K562 (cell line): Measurements from ENCODE around the gene CTAGE8. TPM values are rescaled to one million over a fixed set of nuclear protein-coding genes. Genes with fewer than 3 reads are reported as not detected.
A peak's percentile ranks its signal among the peaks of the same experiment; 100 is the strongest.
"Not testable (repeated sequence)": the region's sequence is repeated elsewhere in the genome, so short reads cannot be mapped to it uniquely, and the experiment has no call there.

Experiments used
- ATAC-seq: fragments of 200-7000 bp; cut with Tn5 transposase; 3 replicates; pipeline ENCODE4 v1.9.1; 2020; ENCODE audit warnings: moderate library complexity
- BruUV-seq: library from RNA; stranded (reverse); fragments of 400-500 nt; replicated peaks from 2 replicates; lab custom pipeline; 2021; lab: Mats Ljungman, UMichigan
- CTCF ChIA-PET: fragments of 300-600 bp; formaldehyde crosslinking; extraction: SDS; loops from one replicate; lab custom pipeline; 2021; ENCODE audit warnings: low intra/inter-chr PET ratio; lab: Yijun Ruan, JAX
- POLR2A ChIA-PET: fragments of 300-600, 350-650 bp; sonication (Branson Sonifier 250); formaldehyde crosslinking; extraction: SDS; loops from one replicate; lab custom pipeline; 2021; ENCODE audit warnings: antibody characterized with exemption, inconsistent platforms; lab: Yijun Ruan, JAX
- DNase-seq, 4 experiments: peaks; one replicate each; pipeline versions ENCODE4 v3.0.0 to v3.0.0-alpha.2; 2011 to 2018; ENCODE audit warnings: low spot score in 3 of 4, mixed read lengths in 3 of 4; ENCODE audit errors: extremely low read depth in 1 of 4
- FAIRE-seq: peaks from 2 replicates; lab custom pipeline; 2011; peaks lifted over from hg19 to GRCh38; lab: Jason Lieb, UNC
- H2AFZ ChIP-seq: 2 replicates; pipeline ENCODE4 v1.6.0; 2011; ENCODE audit warnings: low read depth, low read length, control low read depth, inconsistent platforms
- H3K27ac ChIP-seq: fragments of 200-600 bp; 3 replicates; pipeline ENCODE4 v1.8.0; 2011; ENCODE audit warnings: low read depth, mild to moderate bottlenecking, control low read depth, inconsistent platforms, low read length, moderate library complexity, mixed read lengths; ENCODE audit errors: extremely low read depth
- H3K27me3 ChIP-seq, 2 experiments: fragments of 300-600 bp in 1 of 2; 2 replicates in 1 of 2; 3 replicates in 1 of 2; pipeline versions ENCODE4 v1.6.0 to v1.8.0; 2011; ENCODE audit warnings: inconsistent platforms in 2 of 2, low read length in 2 of 2, mild to moderate bottlenecking in 1 of 2, mixed read lengths in 1 of 2, moderate library complexity in 1 of 2; ENCODE audit not compliant: control insufficient read depth in 2 of 2, insufficient read depth in 2 of 2
- H3K36me3 ChIP-seq: fragments of 300-600 bp; 3 replicates; pipeline ENCODE4 v1.8.0; 2011; ENCODE audit warnings: mild to moderate bottlenecking, low read length, inconsistent platforms; ENCODE audit not compliant: control insufficient read depth, insufficient read depth
- H3K4me1 ChIP-seq, 2 experiments: fragments of 200-600 bp in 1 of 2; replicated peaks in 1 of 2; 2 replicates in 1 of 2; 3 replicates in 1 of 2; pipeline versions ENCODE4 v1.5.1 to v1.8.0; 2011; ENCODE audit warnings: inconsistent platforms in 2 of 2, low read length in 2 of 2, mild to moderate bottlenecking in 1 of 2, mixed read lengths in 1 of 2, moderate library complexity in 1 of 2; ENCODE audit not compliant: control insufficient read depth in 2 of 2, insufficient read depth in 2 of 2
- H3K4me2 ChIP-seq: 2 replicates; pipeline ENCODE4 v1.6.1; 2011; ENCODE audit warnings: low read length, control low read depth, inconsistent platforms, mixed read lengths; ENCODE audit not compliant: insufficient read depth
- H3K4me3 ChIP-seq: fragments of 200-600 bp; sonication (generic), shearing (Covaris generic); 2 replicates; pipeline ENCODE4 v1.5.1; 2016; ENCODE audit warnings: control low read depth, inconsistent platforms
- H3K79me2 ChIP-seq: fragments of 200-600 bp; 3 replicates; pipeline ENCODE4 v1.8.0; 2011; ENCODE audit warnings: low read length, inconsistent platforms; ENCODE audit not compliant: control insufficient read depth, insufficient read depth
- H3K9ac ChIP-seq, 2 experiments: 2 replicates each; pipeline versions ENCODE4 v1.6.0 to v1.6.1; 2011; ENCODE audit warnings: low read depth in 2 of 2, low read length in 2 of 2, control low read depth in 1 of 2, inconsistent platforms in 1 of 2, mild to moderate bottlenecking in 1 of 2, mixed read lengths in 1 of 2; ENCODE audit not compliant: insufficient read depth in 1 of 2
- H3K9me1 ChIP-seq: one replicate; pipeline ENCODE4 v1.6.0; 2011; ENCODE audit warnings: inconsistent platforms, mild to moderate bottlenecking, low read length, moderate library complexity; ENCODE audit not compliant: control insufficient read depth, insufficient read depth
- H3K9me3 ChIP-seq: replicated peaks from 2 replicates; pipeline ENCODE4 v1.5.1; 2011; ENCODE audit warnings: low read depth, low read length, inconsistent platforms; ENCODE audit not compliant: control insufficient read depth, insufficient read depth
- H4K20me1 ChIP-seq: replicated peaks from 2 replicates; pipeline ENCODE4 v1.6.1; 2011; ENCODE audit warnings: low read length, inconsistent platforms, mixed read lengths; ENCODE audit not compliant: control insufficient read depth, insufficient read depth
- WGBS: fragments of 100-300 bp; shearing (Covaris generic); methylation state at CpG from one replicate; pipeline ENCODE4 v1.1.6; 2016; ENCODE audit warnings: low coverage, mixed read lengths; ENCODE audit not compliant: insufficient coverage; ENCODE audit errors: missing lambda C conversion rate; 5-methylcytosine and 5-hydroxymethylcytosine counted together
- in situ Hi-C: fragments of 300-500 bp; cut with MboI; formaldehyde crosslinking; loops from 4 replicates; pipeline ENCODE4 v1.15.0; 2018; ENCODE audit warnings: inconsistent platforms, mixed read lengths
- intact Hi-C: fragments of 100-400 bp; cut with micrococcal nuclease; formaldehyde crosslinking; loops from 2 replicates; pipeline ENCODE4 v1.14.2; 2022
- polyA plus RNA-seq, 8 experiments: library from polyadenylated mRNA; depleted of rRNA in 4 of 8; stranded (reverse) in 5 of 8; unstranded in 3 of 8; fragments of >200 nt; fragmentation: Nextera tagmentation in 2 of 8; fragmentation: Illumina TruSeq in 1 of 8; extraction: Ambion mirVana in 2 of 8; extraction: Trizol in 1 of 8; gene quantifications; 2 replicates each; pipeline versions ENCODE4 v1.2.1 to v1.2.3, GENCODE V29; 2011 to 2014; ENCODE audit warnings: inconsistent platforms in 1 of 8, missing spikeins in 1 of 8
- total RNA-seq, 7 experiments: library from RNA; depleted of rRNA in 6 of 7; stranded (reverse); fragments of >200 nt in 6 of 7; fragmentation: Illumina TruSeq in 2 of 7; extraction: Trizol in 2 of 7; gene quantifications; 2 replicates each; pipeline versions ENCODE4 v1.2.1 to v1.2.3, GENCODE V29; 2011 to 2021; ENCODE audit warnings: low replicate concordance in 1 of 7

The CTAGE8 gene
- total and polyA plus RNA-seq, 9 of the 15 experiments (the other 6 are each of a cell fraction or from before 2014, with no cell fraction given), result 0.04 TPM; not detected in 7

GRCh38 chr7:144262128-144262527 is 7.0 kb downstream of the CTAGE8 start:
- DNase-seq, ATAC-seq, H3K9ac ChIP-seq, H2AFZ ChIP-seq, CTCF ChIA-PET, H3K9me1 ChIP-seq, H3K4me3 ChIP-seq, FAIRE-seq, H3K79me2 ChIP-seq, in situ Hi-C loops, H3K4me2 ChIP-seq, H3K4me1 ChIP-seq, intact Hi-C loops, H3K27ac ChIP-seq, H3K9me3 ChIP-seq, POLR2A ChIA-PET, BruUV-seq, H3K36me3 ChIP-seq, H3K27me3 ChIP-seq, H4K20me1 ChIP-seq: not testable (repeated sequence)
- WGBS, result no CpG with 5 or more reads among the region's 2 CpGs

GRCh38 chr7:144259067-144259466 is 10.0 kb downstream of the CTAGE8 start:
- H3K9me1 ChIP-seq, H3K4me2 ChIP-seq, H4K20me1 ChIP-seq, H3K4me3 ChIP-seq, H3K27me3 ChIP-seq, CTCF ChIA-PET, H3K4me1 ChIP-seq, H3K36me3 ChIP-seq, in situ Hi-C loops, H3K27ac ChIP-seq, BruUV-seq, DNase-seq, H3K9me3 ChIP-seq, FAIRE-seq, H3K9ac ChIP-seq, H3K79me2 ChIP-seq, POLR2A ChIA-PET, intact Hi-C loops, H2AFZ ChIP-seq: not testable (repeated sequence)
- no CpG with 5 or more reads among the region's 14 CpGs for WGBS
- ATAC-seq, result peak; percentile 80
